Left ventricle myocardium inferior (tissue), 1 donor: Measurements from ENCODE around the gene KNCN. TPM values are rescaled to one million over a fixed set of nuclear protein-coding genes. Genes with fewer than 3 reads are reported as not detected.

Source experiments
- DNase-seq: peaks from one replicate; pipeline ENCODE4 v3.0.0-alpha.2; 2020
- H3K27ac ChIP-seq: fragments of 200-600 bp; replicated peaks from 2 replicates; pipeline ENCODE4 v1.8.0; 2021
- H3K27me3 ChIP-seq: fragments of 200-600 bp; 2 replicates; pipeline ENCODE4 v1.8.0; 2021; ENCODE audit warnings: low read depth
- H3K36me3 ChIP-seq: fragments of 200-600 bp; 2 replicates; pipeline ENCODE4 v1.8.0; 2021
- H3K4me1 ChIP-seq: fragments of 200-600 bp; 2 replicates; pipeline ENCODE4 v1.8.0; 2021
- H3K4me3 ChIP-seq: fragments of 200-600 bp; 2 replicates; pipeline ENCODE4 v1.8.0; 2021; ENCODE audit warnings: mild to moderate bottlenecking, moderate library complexity
- H3K9me3 ChIP-seq: fragments of 200-600 bp; replicated peaks from 2 replicates; pipeline ENCODE4 v1.8.0; 2021
- intact Hi-C: fragments of 100-400 bp; cut with micrococcal nuclease; formaldehyde crosslinking; loops from one replicate; pipeline ENCODE4 v1.11.0; 2022
- total RNA-seq: library from RNA; stranded (reverse); fragmentation: NEBNext Ultra II Directional; extraction: Animal tissue kit (Norgen Biotek cat#: 25700); gene quantifications from one replicate; pipeline ENCODE4 v1.2.1, GENCODE V29; 2021
- TF ChIP-seq, protein P1 (sequence below): fragments of 200-600 bp; IDR thresholded peaks from 2 replicates; pipeline ENCODE4 v1.8.0; 2021; ENCODE audit warnings: antibody characterized with exemption, mild to moderate bottlenecking, borderline replicate concordance
- donor health status: DM: no; HTN: yes; CAD: no; lungs with severe emphysema.

The KNCN gene
- total RNA-seq, 1 donor from 2014 or later: not detected

DNA sequence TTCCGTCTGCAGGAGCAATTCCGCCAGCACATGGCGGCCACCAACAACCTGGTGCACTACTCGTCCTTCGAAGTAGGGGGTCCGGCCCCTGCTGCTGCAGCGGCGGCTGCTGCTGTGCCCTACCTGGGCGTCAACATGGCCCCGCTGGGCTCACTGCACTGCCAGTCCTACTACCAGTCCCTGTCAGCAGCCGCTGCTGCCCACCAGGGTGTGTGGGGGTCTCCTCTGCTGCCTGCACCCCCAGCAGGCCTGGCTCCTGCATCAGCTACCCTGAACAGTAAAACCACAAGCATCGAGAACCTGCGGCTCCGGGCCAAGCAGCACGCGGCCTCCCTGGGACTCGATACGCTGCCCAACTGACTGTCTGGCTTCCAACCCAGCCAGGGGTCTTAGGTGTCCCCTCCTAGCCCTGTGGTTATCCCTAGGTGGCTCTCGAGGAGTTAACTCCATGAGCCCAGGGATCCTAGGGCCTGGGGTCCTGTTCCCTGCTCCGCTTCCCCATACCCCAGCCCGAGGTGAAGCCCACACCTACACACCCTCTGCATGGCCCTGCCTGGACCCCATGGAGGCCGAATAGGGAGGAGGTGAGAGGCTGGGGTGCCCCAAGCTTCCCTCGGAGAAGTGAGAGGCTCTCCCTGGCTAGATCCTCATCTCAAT, 39.2 kb downstream of the KNCN start:
- intact Hi-C loops: no loop called here

DNA sequence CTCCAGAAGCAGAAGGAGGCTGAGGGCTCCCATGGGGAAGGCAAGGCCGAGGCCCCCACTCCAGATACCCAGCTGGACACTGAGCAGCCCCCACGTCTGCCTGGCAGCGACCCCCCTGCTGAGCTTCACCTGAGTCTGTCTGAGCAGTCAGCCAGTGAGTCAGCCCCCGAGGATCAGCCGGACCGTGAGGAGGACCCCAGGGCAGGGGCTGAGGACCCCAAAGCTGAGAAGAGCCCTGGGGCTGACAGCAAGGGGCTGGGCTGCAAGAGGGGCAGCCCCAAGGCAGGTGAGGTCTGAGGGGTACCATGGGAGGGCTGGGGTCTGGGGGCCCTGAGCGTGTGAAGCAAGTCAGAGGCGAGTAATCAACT, 40.5 kb downstream of the KNCN start:
- TF ChIP-seq, protein P1, sequence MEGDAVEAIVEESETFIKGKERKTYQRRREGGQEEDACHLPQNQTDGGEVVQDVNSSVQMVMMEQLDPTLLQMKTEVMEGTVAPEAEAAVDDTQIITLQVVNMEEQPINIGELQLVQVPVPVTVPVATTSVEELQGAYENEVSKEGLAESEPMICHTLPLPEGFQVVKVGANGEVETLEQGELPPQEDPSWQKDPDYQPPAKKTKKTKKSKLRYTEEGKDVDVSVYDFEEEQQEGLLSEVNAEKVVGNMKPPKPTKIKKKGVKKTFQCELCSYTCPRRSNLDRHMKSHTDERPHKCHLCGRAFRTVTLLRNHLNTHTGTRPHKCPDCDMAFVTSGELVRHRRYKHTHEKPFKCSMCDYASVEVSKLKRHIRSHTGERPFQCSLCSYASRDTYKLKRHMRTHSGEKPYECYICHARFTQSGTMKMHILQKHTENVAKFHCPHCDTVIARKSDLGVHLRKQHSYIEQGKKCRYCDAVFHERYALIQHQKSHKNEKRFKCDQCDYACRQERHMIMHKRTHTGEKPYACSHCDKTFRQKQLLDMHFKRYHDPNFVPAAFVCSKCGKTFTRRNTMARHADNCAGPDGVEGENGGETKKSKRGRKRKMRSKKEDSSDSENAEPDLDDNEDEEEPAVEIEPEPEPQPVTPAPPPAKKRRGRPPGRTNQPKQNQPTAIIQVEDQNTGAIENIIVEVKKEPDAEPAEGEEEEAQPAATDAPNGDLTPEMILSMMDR: no peak
- intact Hi-C loops: no loop called here
- peaks cover 75% of the 10 kb centered on the region for H3K27me3 ChIP-seq

More for the DNA sequence above, 39.2 kb downstream of the KNCN start:
- H3K36me3 ChIP-seq: no peaks in the 10 kb centered on the region
- TF ChIP-seq, protein P1: no peak
- H3K4me3 ChIP-seq: no peak overlapping the region
- no peaks in the 10 kb centered on the region for H3K9me3 ChIP-seq
- DNase-seq: no peak
- peaks cover 79% of the 10 kb centered on the region for H3K27me3 ChIP-seq
- H3K27ac ChIP-seq: no peak overlapping the region
- H3K4me1 ChIP-seq: no peaks in the 10 kb centered on the region

DNA sequence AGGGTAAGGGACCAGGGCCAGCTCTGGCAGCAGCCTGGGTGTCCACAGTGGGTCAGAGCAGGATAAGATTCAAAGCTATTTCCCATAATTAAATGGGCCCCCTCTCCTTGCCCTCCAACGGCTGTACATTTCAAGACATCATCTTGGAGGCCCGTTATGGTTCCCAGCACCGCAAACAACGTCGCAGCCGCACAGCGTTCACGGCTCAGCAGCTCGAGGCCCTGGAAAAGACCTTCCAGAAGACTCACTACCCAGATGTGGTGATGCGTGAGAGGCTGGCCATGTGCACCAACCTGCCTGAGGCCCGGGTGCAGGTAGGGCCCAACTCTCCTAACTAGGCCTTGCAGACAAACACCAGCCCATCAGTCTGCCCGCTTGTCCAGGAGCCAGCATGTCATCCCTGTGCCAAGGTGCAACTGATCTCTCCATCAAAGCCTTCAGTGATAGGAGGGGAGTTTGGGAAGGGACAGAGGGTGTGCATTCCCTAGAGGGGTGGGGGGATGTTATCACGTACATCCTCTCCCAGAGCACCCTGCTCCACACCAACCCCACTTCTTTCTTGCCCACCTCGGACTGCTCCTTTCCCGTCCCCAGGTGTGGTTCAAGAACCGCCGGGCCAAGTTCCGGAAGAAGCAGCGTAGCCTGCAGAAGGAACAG, 41.0 kb downstream of the KNCN start:
- Histone ChIP-seq H3K9me3 (no peaks in the 10 kb centered on the region), H3K4me1 (no peaks in the 10 kb centered on the region), H3K4me3 (no peak overlapping the region), H3K27ac (no peak overlapping the region), H3K36me3 (no peaks in the 10 kb centered on the region), H3K27me3 (peaks cover 75% of the 10 kb centered on the region)
- DNase-seq: no peak
- intact Hi-C loops: no loop called here
- TF ChIP-seq, protein P1: no peak

More for the DNA sequence above, 40.5 kb downstream of the KNCN start:
- Histone ChIP-seq H3K9me3 (no peaks in the 10 kb centered on the region), H3K27ac (no peak overlapping the region), H3K4me3 (no peak overlapping the region), H3K4me1 (no peaks in the 10 kb centered on the region), H3K36me3 (no peaks in the 10 kb centered on the region)
- DNase-seq: no peak

DNA sequence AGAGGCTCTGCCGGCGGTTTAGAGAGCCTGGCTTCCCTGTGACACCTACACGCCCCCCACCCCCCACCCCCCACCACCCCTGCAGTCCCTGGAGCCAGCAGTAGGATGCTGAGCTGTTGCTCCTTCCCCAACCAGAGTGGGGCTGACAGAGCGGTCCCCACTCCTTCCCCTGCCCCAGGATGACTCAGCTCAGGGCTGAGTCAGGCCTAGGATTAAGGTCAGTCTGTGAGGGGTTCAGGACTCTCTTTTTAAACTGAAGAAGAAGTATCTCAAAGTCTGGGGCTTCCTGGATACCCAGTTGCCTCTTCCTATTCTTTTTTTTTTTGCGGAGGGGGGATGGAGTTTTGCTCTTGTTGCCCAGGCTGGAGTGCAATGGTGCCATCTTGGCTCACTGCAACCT, 42.7 kb downstream of the KNCN start:
- H3K4me1 ChIP-seq: no peaks in the 10 kb centered on the region
- TF ChIP-seq, protein P1: no peak
- DNase-seq: no peak
- no peak overlapping the region for H3K4me3 ChIP-seq
- intact Hi-C loops: no loop called here
- H3K36me3 ChIP-seq: no peaks in the 10 kb centered on the region
- H3K9me3 ChIP-seq: no peaks in the 10 kb centered on the region
- H3K27ac ChIP-seq: no peak overlapping the region
- peaks cover 59% of the 10 kb centered on the region for H3K27me3 ChIP-seq

DNA sequence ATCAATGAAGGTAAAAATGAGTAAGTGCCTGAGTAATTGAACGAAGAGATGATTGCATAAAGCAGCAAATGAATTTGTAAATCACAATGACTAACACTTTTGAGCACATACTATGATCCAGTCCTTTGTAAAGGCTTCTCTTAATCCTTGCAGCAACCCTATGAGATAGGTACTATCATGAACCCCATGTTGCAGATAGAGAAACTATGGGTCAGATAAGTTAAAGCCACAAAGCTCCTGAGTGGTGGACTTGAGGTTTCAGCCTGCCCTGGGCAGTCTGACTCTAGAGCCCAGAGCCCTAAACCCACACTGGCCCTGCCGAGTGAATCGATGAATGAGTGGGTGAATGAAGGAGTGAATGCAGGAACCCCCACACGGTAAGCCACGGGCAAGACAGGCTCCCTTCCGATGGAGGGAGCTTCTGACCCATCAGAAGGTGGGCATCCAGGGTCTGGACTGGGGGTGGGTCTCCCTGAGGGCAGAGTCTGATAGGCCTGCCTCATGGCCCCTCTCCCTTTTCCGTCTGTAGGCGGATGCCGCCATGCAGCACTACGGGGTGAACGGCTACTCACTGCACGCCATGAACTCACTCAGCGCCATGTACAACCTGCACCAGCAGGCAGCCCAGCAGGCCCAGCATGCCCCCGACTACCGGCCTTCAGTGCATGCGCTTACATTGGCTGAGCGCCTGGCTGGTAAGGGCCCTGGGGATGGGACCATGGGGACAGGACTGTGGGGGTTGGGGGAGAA, 44.8 kb downstream of the KNCN start:
- Histone ChIP-seq H3K27ac (no peak overlapping the region), H3K9me3 (no peaks in the 10 kb centered on the region), H3K36me3 (no peaks in the 10 kb centered on the region), H3K4me1 (no peaks in the 10 kb centered on the region), H3K4me3 (no peak overlapping the region), H3K27me3 (peaks cover 60% of the 10 kb centered on the region)
- intact Hi-C loops: no loop called here
- no peak for DNase-seq
- TF ChIP-seq, protein P1: no peak
